ENCODE data around the gene PARD3B.

The PARD3B gene

DNA sequence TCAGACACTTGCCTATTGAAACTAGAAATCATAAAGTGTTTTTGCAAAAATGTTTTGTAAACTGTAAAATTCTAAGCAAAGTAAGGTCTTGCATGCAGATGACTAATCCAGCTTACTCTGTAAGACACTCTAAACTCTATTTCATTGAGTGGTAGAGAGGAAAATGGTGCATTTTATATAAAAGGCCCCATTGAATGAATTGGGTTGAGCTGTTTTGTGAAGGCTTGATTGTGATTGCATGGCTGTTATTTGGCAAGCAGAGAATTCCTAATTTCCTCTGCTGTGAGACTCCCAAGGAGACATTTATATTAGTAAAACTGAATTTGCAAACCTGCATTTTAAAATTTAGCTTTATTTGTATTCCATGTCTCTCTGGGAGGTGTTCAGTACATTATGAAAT lies 234.5 kb downstream of the PARD3B start:
- Histone ChIP-seq H3K9ac (ENCODE audit: low read length) (no peak overlapping the region), H3K4me2 (ENCODE audit: low read depth, low read length) (no peak overlapping the region), H3K27ac (ENCODE audit: low read length) (no peak overlapping the region), H3K27me3 (replicated peaks; ENCODE audit: insufficient read depth, low read length) (no peaks in the 10 kb centered on the region), H4K20me1 (ENCODE audit: insufficient read depth, low read length) (no peaks in the 10 kb centered on the region), H3K79me2 (ENCODE audit: low read length) (no peaks in the 10 kb centered on the region), H3F3A (ENCODE audit: insufficient read depth, low read length) (no peaks in the 10 kb centered on the region), H3K9me3 (replicated peaks; ENCODE audit: insufficient read depth, low read length) (no peaks in the 10 kb centered on the region), H3K36me3 (replicated peaks; ENCODE audit: insufficient read depth, low read length) (no peaks in the 10 kb centered on the region), H3K9me2 (replicated peaks; ENCODE audit: insufficient read depth, low read length) (no peaks in the 10 kb centered on the region), H2AFZ (ENCODE audit: low read length) (no peak overlapping the region), H3K4me3 (ENCODE audit: low read length) (no peak overlapping the region), H3K4me1 (ENCODE audit: low read length) (no peaks in the 10 kb centered on the region)
- no peak for DNase-seq
- TF ChIP-seq, protein P1, sequence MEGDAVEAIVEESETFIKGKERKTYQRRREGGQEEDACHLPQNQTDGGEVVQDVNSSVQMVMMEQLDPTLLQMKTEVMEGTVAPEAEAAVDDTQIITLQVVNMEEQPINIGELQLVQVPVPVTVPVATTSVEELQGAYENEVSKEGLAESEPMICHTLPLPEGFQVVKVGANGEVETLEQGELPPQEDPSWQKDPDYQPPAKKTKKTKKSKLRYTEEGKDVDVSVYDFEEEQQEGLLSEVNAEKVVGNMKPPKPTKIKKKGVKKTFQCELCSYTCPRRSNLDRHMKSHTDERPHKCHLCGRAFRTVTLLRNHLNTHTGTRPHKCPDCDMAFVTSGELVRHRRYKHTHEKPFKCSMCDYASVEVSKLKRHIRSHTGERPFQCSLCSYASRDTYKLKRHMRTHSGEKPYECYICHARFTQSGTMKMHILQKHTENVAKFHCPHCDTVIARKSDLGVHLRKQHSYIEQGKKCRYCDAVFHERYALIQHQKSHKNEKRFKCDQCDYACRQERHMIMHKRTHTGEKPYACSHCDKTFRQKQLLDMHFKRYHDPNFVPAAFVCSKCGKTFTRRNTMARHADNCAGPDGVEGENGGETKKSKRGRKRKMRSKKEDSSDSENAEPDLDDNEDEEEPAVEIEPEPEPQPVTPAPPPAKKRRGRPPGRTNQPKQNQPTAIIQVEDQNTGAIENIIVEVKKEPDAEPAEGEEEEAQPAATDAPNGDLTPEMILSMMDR (IDR thresholded peaks at IDR 0.05; ENCODE audit: low read length): no peak
- TF ChIP-seq EZH2 (optimal IDR thresholded peaks at IDR 0.05; ENCODE audit: low read depth, low read length): no peak
- TF ChIP-seq EZH2phosphoT487 (IDR thresholded peaks at IDR 0.05; ENCODE audit: low read length): no peak

DNA sequence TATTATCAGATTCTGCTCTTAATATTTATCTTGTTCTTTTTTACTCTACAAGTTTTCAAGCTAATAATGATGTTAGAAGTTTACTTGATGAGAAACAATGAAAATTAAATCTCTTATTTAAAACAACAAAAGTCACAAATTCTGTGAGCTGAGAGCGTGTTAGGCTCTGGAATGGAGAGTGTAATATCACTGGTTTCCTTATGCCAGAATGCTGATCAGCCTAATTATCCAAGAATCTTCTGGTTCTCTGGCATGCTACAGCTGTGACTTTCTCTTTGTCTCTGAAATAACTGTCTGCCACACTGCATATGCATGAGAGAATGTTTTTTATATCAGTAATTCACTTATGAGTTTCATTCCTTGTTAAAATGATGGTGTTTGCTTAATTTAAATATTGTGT lies 236.7 kb downstream of the PARD3B start:
- no peak for TF ChIP-seq EZH2phosphoT487 (IDR thresholded peaks at IDR 0.05; ENCODE audit: low read length)
- TF ChIP-seq EZH2 (optimal IDR thresholded peaks at IDR 0.05; ENCODE audit: low read depth, low read length): no peak
- TF ChIP-seq, protein P1 (IDR thresholded peaks at IDR 0.05; ENCODE audit: low read length): no peak
- H3K36me3 ChIP-seq (replicated peaks; ENCODE audit: insufficient read depth, low read length): no peaks in the 10 kb centered on the region
- H3K27ac ChIP-seq (ENCODE audit: low read length): no peak overlapping the region
- no peaks in the 10 kb centered on the region for H3K27me3 ChIP-seq (replicated peaks; ENCODE audit: insufficient read depth, low read length)
- H3K9me3 ChIP-seq (replicated peaks; ENCODE audit: insufficient read depth, low read length): no peaks in the 10 kb centered on the region
- no peaks in the 10 kb centered on the region for H3F3A ChIP-seq (ENCODE audit: insufficient read depth, low read length)
- H2AFZ ChIP-seq (ENCODE audit: low read length): no peak overlapping the region
- no peak overlapping the region for H3K9ac ChIP-seq (ENCODE audit: low read length)
- no peak for DNase-seq
- H3K4me3 ChIP-seq (ENCODE audit: low read length): no peak overlapping the region
- no peak overlapping the region for H3K4me2 ChIP-seq (ENCODE audit: low read depth, low read length)
- no peaks in the 10 kb centered on the region for H3K9me2 ChIP-seq (replicated peaks; ENCODE audit: insufficient read depth, low read length)
- no peaks in the 10 kb centered on the region for H4K20me1 ChIP-seq (ENCODE audit: insufficient read depth, low read length)
- H3K79me2 ChIP-seq (ENCODE audit: low read length): no peaks in the 10 kb centered on the region
- H3K4me1 ChIP-seq (ENCODE audit: low read length): no peaks in the 10 kb centered on the region

DNA sequence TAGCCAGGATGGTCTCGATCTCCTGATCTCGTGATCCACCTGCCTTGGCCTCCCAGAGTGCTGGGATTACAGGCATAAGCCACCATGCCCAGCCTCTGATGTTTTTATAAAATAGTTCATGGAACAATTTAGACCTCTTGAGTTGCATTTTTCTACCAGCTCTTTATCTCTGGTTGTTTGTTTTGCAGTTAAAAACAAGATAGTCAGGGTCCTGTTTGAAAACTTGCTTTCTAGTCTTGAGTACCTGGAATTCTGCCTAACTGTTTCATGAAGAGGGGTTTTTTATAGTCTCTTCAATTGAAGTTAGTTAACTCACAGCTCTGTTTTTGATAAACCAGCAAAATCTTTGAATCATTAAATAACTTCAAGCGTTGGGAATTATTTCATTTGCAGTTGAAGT lies 244.8 kb downstream of the PARD3B start:
- no peaks in the 10 kb centered on the region; the same call in 1 of the 2 replicates for H3K9me3 ChIP-seq (replicated peaks; ENCODE audit: insufficient read depth, low read length)
- H3K9me2 ChIP-seq (replicated peaks; ENCODE audit: insufficient read depth, low read length): no peaks in the 10 kb centered on the region
- no peaks in the 10 kb centered on the region for H3K4me1 ChIP-seq (ENCODE audit: low read length)
- H3K36me3 ChIP-seq (replicated peaks; ENCODE audit: insufficient read depth, low read length): no peaks in the 10 kb centered on the region
- H3K27me3 ChIP-seq (replicated peaks; ENCODE audit: insufficient read depth, low read length): no peaks in the 10 kb centered on the region
- no peaks in the 10 kb centered on the region for H3K79me2 ChIP-seq (ENCODE audit: low read length)
- no peak overlapping the region for H2AFZ ChIP-seq (ENCODE audit: low read length)
- H3K4me3 ChIP-seq (ENCODE audit: low read length): no peak overlapping the region
- H3F3A ChIP-seq (ENCODE audit: insufficient read depth, low read length): no peaks in the 10 kb centered on the region
- H3K27ac ChIP-seq (ENCODE audit: low read length): no peak overlapping the region
- H3K4me2 ChIP-seq (ENCODE audit: low read depth, low read length): no peak overlapping the region
- no peaks in the 10 kb centered on the region for H4K20me1 ChIP-seq (ENCODE audit: insufficient read depth, low read length)
- no peak overlapping the region for H3K9ac ChIP-seq (ENCODE audit: low read length)
- DNase-seq: no peak
- TF ChIP-seq EZH2 (optimal IDR thresholded peaks at IDR 0.05; ENCODE audit: low read depth, low read length) (no peak), EZH2phosphoT487 (IDR thresholded peaks at IDR 0.05; ENCODE audit: low read length) (no peak)
- TF ChIP-seq, protein P1 (IDR thresholded peaks at IDR 0.05; ENCODE audit: low read length): no peak

Measured in MM.1S (cell line).